ENCODE data around the gene FBXL16. TPM values are rescaled to one million over a fixed set of nuclear protein-coding genes. Genes with fewer than 3 reads are reported as not detected.
A peak's percentile ranks its signal among the peaks of the same experiment; 100 is the strongest.

FBXL16 gene
- total and polyA plus RNA-seq, 2 donors (not counting 3 experiments of a cell fraction or from before 2014, with no cell fraction given): 0.07 to 0.22 TPM

- POLR2A ChIA-PET: interaction anchor here (0.9 kb wide), 1 partner anchor 13 kb away, joined by 3 read pairs; no protein-coding TSS in a partner anchor
- peak overlapping the region; percentile 79 for H2AFZ ChIP-seq (ENCODE audit: low read depth, low read length)
- dilution Hi-C loops (cut with MboI; ENCODE audit: extremely low pct_ligation_motif_present, low sequenced_read_pairs): no loop called here
- no peaks in the 10 kb centered on the region for H3K9me3 ChIP-seq (replicated peaks; ENCODE audit: control insufficient read depth, insufficient read depth, low read length)
- H3K27me3 ChIP-seq (ENCODE audit: control insufficient read depth in 2 of 2, insufficient read depth in 2 of 2, low read length in 2 of 2): no peaks in the 10 kb centered on the region
- peak overlapping the region; percentile 75 for H3K4me2 ChIP-seq (ENCODE audit: insufficient read depth, low read length)
- H3K4me3 ChIP-seq (replicated peaks in 1 of 3; ENCODE audit: insufficient read depth in 1 of 3, low read depth in 1 of 3, low read length in 3 of 3): peak overlapping the region; percentile 13 to 57 (median 55)
- peak overlapping the region; percentile 69 for H3K27ac ChIP-seq (ENCODE audit: insufficient read depth, low read depth, low read length)
- FAIRE-seq: no peak
- H3K36me3 ChIP-seq (ENCODE audit: control insufficient read depth in 2 of 2, extremely low read depth in 1 of 2, insufficient read depth in 2 of 2, low read length in 2 of 2): no peaks in the 10 kb centered on the region
- H3K9ac ChIP-seq (replicated peaks; ENCODE audit: extremely low read depth, insufficient read depth, low read length): peak overlapping the region; percentile 65
- no peaks in the 10 kb centered on the region for H3K9me1 ChIP-seq (replicated peaks; ENCODE audit: control insufficient read depth, extremely low read depth, insufficient read depth, low read length)
- H4K20me1 ChIP-seq (replicated peaks; ENCODE audit: control insufficient read depth, extremely low read depth, insufficient read depth, low read length): no peaks in the 10 kb centered on the region
- no peak for TF ChIP-seq MAX (IDR thresholded peaks at IDR 0.05; ENCODE audit: insufficient read depth, insufficient read length)
- peak; percentile 35 to 44 for TF ChIP-seq CTCF (IDR thresholded peaks at IDR 0.05; ENCODE audit: extremely low read depth in 1 of 2, insufficient read depth in 1 of 2, low read depth in 1 of 2, low read length in 2 of 2)
- no peak for TF ChIP-seq FOS (IDR thresholded peaks at IDR 0.05; ENCODE audit: borderline replicate concordance, insufficient read depth, low read length)
- no peak for TF ChIP-seq POLR2AphosphoS5 (IDR thresholded peaks at IDR 0.05; ENCODE audit: insufficient read depth, low read depth, low read length)
- no peak for TF ChIP-seq MYC (IDR thresholded peaks at IDR 0.05; ENCODE audit: low read depth, low read length)
- no peak for TF ChIP-seq JUN (IDR thresholded peaks at IDR 0.05; ENCODE audit: borderline replicate concordance, insufficient read depth, insufficient read length, low read depth)
- TF ChIP-seq EZH2 (IDR thresholded peaks at IDR 0.05; ENCODE audit: borderline replicate concordance, low read depth, low read length, severe bottlenecking): no peak
- no peak for TF ChIP-seq GATA2 (IDR thresholded peaks at IDR 0.05; ENCODE audit: insufficient read depth, insufficient read length, low read depth, low read length)
- peaks cover 8% of the 10 kb centered on the region for H3K4me1 ChIP-seq (ENCODE audit: control insufficient read depth, extremely low read depth, insufficient read depth, low read length)
- H3K79me2 ChIP-seq (ENCODE audit: control insufficient read depth, insufficient read depth, low read length): no peaks in the 10 kb centered on the region
- intact Hi-C loops (cut with micrococcal nuclease): loop anchor here (1.0 kb wide), 1 partner anchor 11 kb away; no protein-coding TSS in a partner anchor
- BruUV-seq (replicated peaks): no TSS peak
- CTCF ChIA-PET: interaction anchor here (0.8 to 1.8 kb wide), 7 partner anchors 9 to 71 kb away, joined by 3 to 8 read pairs (median 3); partner anchors contain the start of genes METTL26 and RAB40C
- no peak for DNase-seq (ENCODE audit: low read depth, low spot score)
Observed at GRCh38 chr16:648071-648780, 57.4 kb downstream of the FBXL16 start.
